ENCODE results near the gene ANKS1B. TPM values are rescaled to one million over a fixed set of nuclear protein-coding genes. Genes with fewer than 3 reads are reported as not detected.

ANKS1B gene
- 0.18 and 0.56 TPM in 2 replicates for total RNA-seq (2012; rRNA removed)
- 0.17 TPM in 1 of 2 replicates, not detected in the other for polyA plus RNA-seq (2012; rRNA removed)
- 0.05 TPM in 1 of 2 replicates, not detected in the other for polyA plus RNA-seq (2012; cell fraction: cytosol; rRNA removed)
- 0.05 and 0.37 TPM in 2 replicates for polyA plus RNA-seq (2012; cell fraction: nucleus; rRNA removed; ENCODE audit: low replicate concordance)
- Bru-seq, nascent RNA, result percentile 16 among the genes with signal in this experiment
- percentile 20 among the genes with signal in this experiment for BruChase-seq, experiment 1, labeled RNA remaining after a 6-hour chase
- BruChase-seq, experiment 2, labeled RNA remaining after a 2-hour chase, result percentile 20 among the genes with signal in this experiment
- long read RNA-seq, partial matches to known transcripts, result 0 of 1 reads
- long read RNA-seq, other reads (novel, unspliced or antisense), result 1 of 1 reads

- peak within 1 kb of the TSS; percentile 79 for H3K4me2 ChIP-seq (ENCODE audit: low read depth, low read length)
- H3K4ac ChIP-seq (ENCODE audit: low read depth, low read length), result no peak within 1 kb of the TSS
- no peaks in the 10 kb centered on the region for H4K20me1 ChIP-seq (ENCODE audit: insufficient read depth, low read length)
- no TSS peak for BruUV-seq (replicated peaks)
- no peak within 1 kb of the TSS for H3K23ac ChIP-seq (ENCODE audit: low read depth, low read length)
- peak; percentile 13 for DNase-seq
- H2BK120ac ChIP-seq (ENCODE audit: low read depth, low read length), result no peak within 1 kb of the TSS
- no peak within 1 kb of the TSS; the same call in 2 of the 3 replicates for H2BK15ac ChIP-seq (ENCODE audit: low read depth, low read length)
- 0% methylated on average over 3 of the region's 98 CpGs; no CpG with 5 or more reads in 1 of the 2 experiments for WGBS, 2 experiments (ENCODE audit: extremely low coverage in 2 of 2, insufficient read length in 1 of 2)
- POLR2A ChIA-PET (ENCODE audit: unreplicated experiment), result no interaction called here
- no peak within 1 kb of the TSS for H4K8ac ChIP-seq (ENCODE audit: low read depth in 2 of 2, low read length in 2 of 2)
- H2AFZ ChIP-seq (replicated peaks; ENCODE audit: low read length, poor library complexity), result peak within 1 kb of the TSS; percentile 83
- no peak within 1 kb of the TSS for H2AK5ac ChIP-seq (ENCODE audit: low read depth, low read length)
- ATAC-seq (ENCODE audit: low read depth), result peak; percentile 87
- H3K79me1 ChIP-seq (ENCODE audit: low read depth in 1 of 2, low read length in 2 of 2), result no peaks in the 10 kb centered on the region
- H3K14ac ChIP-seq (replicated peaks; ENCODE audit: low read depth, low read length), result no peak within 1 kb of the TSS
- in situ Hi-C loops (cut with MboI; ENCODE audit: low sequenced_read_pairs) (no loop called here), dilution Hi-C loops (cut with HindIII; ENCODE audit: low sequenced_read_pairs, unreplicated experiment) (no loop called here), intact Hi-C loops (cut with micrococcal nuclease) (no loop called here)
- H3K4me1 ChIP-seq (ENCODE audit: control insufficient read depth, insufficient read depth, low read length), result no peaks in the 10 kb centered on the region
- no peak within 1 kb of the TSS for H2AK9ac ChIP-seq (replicated peaks; ENCODE audit: low read depth, low read length, poor library complexity)
- no peak within 1 kb of the TSS for H3K56ac ChIP-seq (ENCODE audit: extremely low read depth, insufficient read depth, low read length)
- H3K9me1 ChIP-seq (ENCODE audit: insufficient read depth, low read length), result no peaks in the 10 kb centered on the region
- H3K9ac ChIP-seq (ENCODE audit: low read depth, low read length), result peak within 1 kb of the TSS; percentile 18
- H3K18ac ChIP-seq (ENCODE audit: low read depth, low read length), result no peak within 1 kb of the TSS
- TF ChIP-seq MAFK (IDR thresholded peaks at IDR 0.05; ENCODE audit: low read depth, low read length), result no peak
- TF ChIP-seq BHLHE40 (IDR thresholded peaks at IDR 0.05; ENCODE audit: low read depth, low read length), result 0 out of 2 replicates have a peak, but pooled peaks have one; percentile 7
- TF ChIP-seq MAZ (IDR thresholded peaks at IDR 0.05; ENCODE audit: borderline replicate concordance, low read depth, low read length), result no peak
- no peak for TF ChIP-seq RFX5 (IDR thresholded peaks at IDR 0.05; ENCODE audit: low read depth, low read length)
- H3K27me3 ChIP-seq (ENCODE audit: control insufficient read depth, insufficient read depth, low read length), result peaks cover 5% of the 10 kb centered on the region
- H3K4me3 ChIP-seq (ENCODE audit: insufficient read depth, low read depth, low read length), result peak within 1 kb of the TSS; percentile 42
- CTCF ChIA-PET, result interaction anchor here (1.0 to 1.3 kb wide), 2 partner anchors 9 to 13 kb away, joined by 3 to 4 read pairs; no protein-coding TSS in a partner anchor
- H2BK5ac ChIP-seq (ENCODE audit: low read depth, low read length, poor library complexity, severe bottlenecking), result no peak within 1 kb of the TSS
- no peaks in the 10 kb centered on the region for H3K9me3 ChIP-seq (ENCODE audit: control insufficient read depth, insufficient read depth, low read length)
- no peak within 1 kb of the TSS for H3K27ac ChIP-seq (ENCODE audit: insufficient read depth, low read length)
- no peak within 1 kb of the TSS for H4K91ac ChIP-seq (ENCODE audit: insufficient read depth, low read depth, low read length)
- H3K36me3 ChIP-seq (ENCODE audit: control insufficient read depth, insufficient read depth, low read length), result no peaks in the 10 kb centered on the region
- H4K5ac ChIP-seq (ENCODE audit: low read depth, low read length), result no peak within 1 kb of the TSS
- no peak within 1 kb of the TSS for H2BK20ac ChIP-seq (ENCODE audit: low read depth, low read length)
Observed at GRCh38 chr12:99984271-99985128, at the start of gene ANKS1B. Gene ANKS1B, minus strand, starts transcription at chr12:99984936. Its CDS starts 699 bp downstream, at chr12:99984237.

Data from IMR-90 (cell line).